Coronary artery (tissue), 2 donors: ENCODE data around the gene NCOR1.

Source experiments
- DNase-seq: peaks from one replicate; pipeline ENCODE4 v3.0.0-alpha.2; 2017; ENCODE audit warnings: low spot score
- H3K27ac ChIP-seq, 2 donors: fragments of 200-600 bp; sonication (generic); one replicate each; pipeline ENCODE4 v1.5.1; 2016 to 2019
- H3K4me3 ChIP-seq: fragments of 200-600 bp; sonication (generic); 2 replicates; pipeline ENCODE4 v1.5.1; 2016; ENCODE audit warnings: mild to moderate bottlenecking, moderate library complexity
- CTCF ChIP-seq: fragments of 200-600 bp; sonication (generic); IDR thresholded peaks from one replicate; pipeline ENCODE4 v1.5.1; 2019; ENCODE audit warnings: antibody characterized with exemption

Gene NCOR1

GRCh38 chr17:16040710-16041251, 174.6 kb downstream of the NCOR1 start:
- no peak overlapping the region for H3K27ac ChIP-seq
- TF ChIP-seq CTCF, result no peak
- no peak overlapping the region for H3K4me3 ChIP-seq
- no peak for DNase-seq

GRCh38 chr17:16037636-16038035, 177.7 kb downstream of the NCOR1 start:
- no peak for TF ChIP-seq CTCF
- DNase-seq, result no peak
- no peak overlapping the region for H3K4me3 ChIP-seq
- no peak overlapping the region for H3K27ac ChIP-seq

GRCh38 chr17:16036261-16036660, 179.1 kb downstream of the NCOR1 start:
- no peak for DNase-seq
- Histone ChIP-seq H3K27ac (no peak overlapping the region), H3K4me3 (no peak overlapping the region)
- no peak for TF ChIP-seq CTCF

GRCh38 chr17:16033729-16034349, 181.5 kb downstream of the NCOR1 start:
- DNase-seq, result no peak
- no peak for TF ChIP-seq CTCF

GRCh38 chr17:16027708-16028584, 187.4 kb downstream of the NCOR1 start:
- Histone ChIP-seq H3K4me3 (no peak overlapping the region), H3K27ac (peak overlapping the region; percentile 37 to 55)
- no peak for TF ChIP-seq CTCF
- no peak for DNase-seq

More at GRCh38 chr17:16033729-16034349, 181.5 kb downstream of the NCOR1 start:
- no peak overlapping the region for H3K27ac ChIP-seq
- H3K4me3 ChIP-seq, result no peak overlapping the region

- no peak for TF ChIP-seq CTCF
- Histone ChIP-seq H3K27ac (no peak overlapping the region), H3K4me3 (no peak overlapping the region)
- no peak for DNase-seq
These were observed 188.4 kb downstream of the NCOR1 start for GRCh38 chr17:16026895-16027294.
